H54 (cell line): Measurements from ENCODE around the gene RORB.

Experiments
- DNase-seq: peaks from one replicate; pipeline ENCODE4 v3.0.0; 2011; ENCODE audit warnings: low spot score, mixed read lengths; ENCODE audit not compliant: insufficient read length
- FAIRE-seq: peaks from 3 replicates; lab custom pipeline; 2011; peaks lifted over from hg19 to GRCh38; lab: Jason Lieb, UNC
- POLR2A ChIP-seq: IDR thresholded peaks from 2 replicates; pipeline ENCODE4 v1.6.1; 2011; ENCODE audit warnings: low read depth, mild to moderate bottlenecking, low read length

The RORB gene

GRCh38 chr9:74533253-74533652 is 36.1 kb downstream of the RORB start:
- FAIRE-seq = no peak
- TF ChIP-seq POLR2A = no peak
- DNase-seq = no peak

- DNase-seq (no peak), FAIRE-seq (no peak)
- no peak for TF ChIP-seq POLR2A
These were observed 37.7 kb downstream of the RORB start for GRCh38 chr9:74534841-74535240.

- FAIRE-seq (no peak), DNase-seq (no peak)
- no peak for TF ChIP-seq POLR2A
These were observed 46.0 kb downstream of the RORB start for GRCh38 chr9:74543145-74543544.

- no peak for FAIRE-seq
- no peak for DNase-seq
- no peak for TF ChIP-seq POLR2A
These were observed 54.1 kb downstream of the RORB start for GRCh38 chr9:74551266-74551665.

- FAIRE-seq = no peak
- TF ChIP-seq POLR2A = no peak
These were observed 57.8 kb downstream of the RORB start for GRCh38 chr9:74554751-74555419.

GRCh38 chr9:74555565-74555964 is 58.4 kb downstream of the RORB start:
- FAIRE-seq = no peak
- DNase-seq = no peak
- TF ChIP-seq POLR2A = no peak

More at GRCh38 chr9:74554751-74555419, 57.8 kb downstream of the RORB start:
- no peak for DNase-seq

- TF ChIP-seq POLR2A = no peak
- DNase-seq = no peak
- peak; percentile 57 for FAIRE-seq
These were observed 59.5 kb downstream of the RORB start for GRCh38 chr9:74556685-74557084.

GRCh38 chr9:74557571-74557970 is 60.4 kb downstream of the RORB start:
- DNase-seq (no peak), FAIRE-seq (no peak)
- no peak for TF ChIP-seq POLR2A

GRCh38 chr9:74562611-74563010 is 65.5 kb downstream of the RORB start:
- DNase-seq = no peak
- FAIRE-seq = no peak
- no peak for TF ChIP-seq POLR2A

GRCh38 chr9:74570879-74571512 is 73.9 kb downstream of the RORB start:
- DNase-seq (peak; percentile 10), FAIRE-seq (peak; percentile 86)
- no peak for TF ChIP-seq POLR2A

GRCh38 chr9:74573640-74574191 is 76.6 kb downstream of the RORB start:
- TF ChIP-seq POLR2A = no peak
- FAIRE-seq (peak; percentile 55), DNase-seq (no peak)

- FAIRE-seq (no peak), DNase-seq (no peak)
- no peak for TF ChIP-seq POLR2A
These were observed 79.0 kb downstream of the RORB start for GRCh38 chr9:74576176-74576575.

- TF ChIP-seq POLR2A = no peak
- no peak for DNase-seq
- FAIRE-seq = no peak
These were observed 80.8 kb downstream of the RORB start for GRCh38 chr9:74577956-74578355.

GRCh38 chr9:74589576-74589975 is 92.4 kb downstream of the RORB start:
- FAIRE-seq = no peak

More at GRCh38 chr9:74589576-74589975, 92.4 kb downstream of the RORB start:
- no peak for DNase-seq
- no peak for TF ChIP-seq POLR2A
